Neural progenitor cell (in vitro differentiated cells): ENCODE data around the gene DCUN1D1. TPM values are rescaled to one million over a fixed set of nuclear protein-coding genes. Genes with fewer than 3 reads are reported as not detected.

Experiments
- DNase-seq: peaks from one replicate; pipeline ENCODE4 v3.0.0-alpha.2; 2016; ENCODE audit warnings: low spot score
- H2AFZ ChIP-seq: fragments of 200-600 bp; sonication (generic); replicated peaks from 2 replicates; pipeline ENCODE4 v1.6.1; 2016; ENCODE audit warnings: antibody characterized with exemption
- H3F3A ChIP-seq: fragments of 200-600 bp; sonication (generic); 2 replicates; pipeline ENCODE4 v1.6.1; 2016; ENCODE audit warnings: antibody characterized with exemption, low read depth
- H3K27ac ChIP-seq: fragments of 200-600 bp; sonication (generic); 2 replicates; pipeline ENCODE4 v1.5.1; 2016; ENCODE audit warnings: mild to moderate bottlenecking
- H3K27me3 ChIP-seq: fragments of 200-600 bp; sonication (generic); 2 replicates; pipeline ENCODE4 v1.6.1; 2016; ENCODE audit warnings: mild to moderate bottlenecking, moderate library complexity
- H3K36me3 ChIP-seq: fragments of 200-600 bp; sonication (generic); 2 replicates; pipeline ENCODE4 v1.5.1; 2016
- H3K4me1 ChIP-seq: fragments of 200-600 bp; sonication (generic); 2 replicates; pipeline ENCODE4 v1.6.1; 2016; ENCODE audit warnings: mixed run types
- H3K4me2 ChIP-seq: fragments of 200-600 bp; sonication (generic); 2 replicates; pipeline ENCODE4 v1.6.1; 2016
- H3K4me3 ChIP-seq: fragments of 200-600 bp; sonication (generic); 2 replicates; pipeline ENCODE4 v1.5.1; 2016
- H3K79me2 ChIP-seq: fragments of 200-600 bp; sonication (generic); 2 replicates; pipeline ENCODE4 v1.6.1; 2016; ENCODE audit warnings: low read depth
- H3K9ac ChIP-seq: fragments of 200-600 bp; sonication (generic); 2 replicates; pipeline ENCODE4 v1.6.1; 2016
- H3K9me3 ChIP-seq: fragments of 200-600 bp; sonication (generic); 2 replicates; pipeline ENCODE4 v1.5.1; 2016; ENCODE audit warnings: low read depth
- H4K20me1 ChIP-seq: fragments of 200-600 bp; sonication (generic); 2 replicates; pipeline ENCODE4 v1.6.1; 2016; ENCODE audit warnings: low read depth
- H3K27ac Mint-ChIP-seq: 3 replicates; pipeline ENCODE4 v1.8.0; 2021; ENCODE audit warnings: mixed read lengths
- H3K27me3 Mint-ChIP-seq: 2 replicates; pipeline ENCODE4 v1.8.0; 2022; ENCODE audit warnings: low read depth, mild to moderate bottlenecking, inconsistent platforms, moderate library complexity, mixed read lengths; ENCODE audit not compliant: insufficient read depth
- H3K36me3 Mint-ChIP-seq: 3 replicates; pipeline ENCODE4 v1.8.0; 2021; ENCODE audit warnings: mixed read lengths
- H3K4me1 Mint-ChIP-seq: 3 replicates; pipeline ENCODE4 v1.8.0; 2021; ENCODE audit warnings: mixed read lengths
- H3K4me3 Mint-ChIP-seq: 3 replicates; pipeline ENCODE4 v1.8.0; 2021; ENCODE audit warnings: mild to moderate bottlenecking, moderate library complexity, mixed read lengths
- H3K9me3 Mint-ChIP-seq: 3 replicates; pipeline ENCODE4 v1.8.0; 2020; ENCODE audit warnings: mixed read lengths
- CTCF ChIP-seq: fragments of 200-600 bp; sonication (generic); IDR thresholded peaks from 2 replicates; pipeline ENCODE4 v1.5.1; 2017; ENCODE audit warnings: antibody characterized with exemption, mild to moderate bottlenecking
- EZH2 ChIP-seq: fragments of 200-600 bp; sonication (generic); IDR thresholded peaks from 2 replicates; pipeline ENCODE4 v1.6.1; 2017; ENCODE audit warnings: antibody characterized with exemption, mild to moderate bottlenecking, moderate library complexity
- EZH2phosphoT487 ChIP-seq: fragments of 200-600 bp; sonication (generic); IDR thresholded peaks from 2 replicates; pipeline ENCODE4 v1.6.1; 2017; ENCODE audit warnings: antibody characterized with exemption
- total RNA-seq: library from RNA; depleted of rRNA; stranded (reverse); fragments of >200 nt; gene quantifications from 2 replicates; pipeline ENCODE4 v1.2.3, GENCODE V29; 2015; ENCODE audit warnings: low replicate concordance

Gene DCUN1D1
- total RNA-seq, 1 donor from 2014 or later: 63.6 TPM

DNA sequence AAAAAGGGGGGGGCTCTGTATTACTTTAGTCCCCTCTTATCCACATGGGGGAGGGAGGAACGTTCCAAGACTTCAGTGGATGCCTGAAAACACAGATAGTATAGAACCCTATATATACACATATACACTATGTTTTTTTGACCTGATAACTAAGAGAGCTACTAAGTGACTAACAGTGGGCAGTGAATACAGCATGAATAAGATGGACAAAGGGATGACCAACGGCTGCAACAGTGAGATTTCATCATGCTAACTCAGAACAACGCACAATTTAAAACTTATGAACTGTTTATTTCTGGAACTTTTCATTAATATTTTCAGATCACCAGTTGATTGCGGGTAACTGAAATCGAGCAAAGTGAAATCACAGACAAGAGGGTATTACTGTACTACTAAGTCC lies 7.3 kb downstream of the DCUN1D1 start:
- Histone ChIP-seq H3K79me2 (peaks cover 100% of the 10 kb centered on the region), H3K27me3 (no peaks in the 10 kb centered on the region), H3K9ac (no peak overlapping the region), H3K27ac (no peak overlapping the region), H3K4me1 (peaks cover 12% of the 10 kb centered on the region), H3K4me2 (no peak overlapping the region), H2AFZ (no peak overlapping the region), H3K4me3 (no peak overlapping the region), H3K36me3 (no peaks in the 10 kb centered on the region), H3K9me3 (no peaks in the 10 kb centered on the region), H4K20me1 (peaks cover 88% of the 10 kb centered on the region), H3F3A (peaks cover 7% of the 10 kb centered on the region)
- no peak overlapping the region for H3K27ac Mint-ChIP-seq
- TF ChIP-seq EZH2phosphoT487: no peak
- no peak for TF ChIP-seq CTCF
- no peak for TF ChIP-seq EZH2
- DNase-seq: no peak
- peaks cover 8% of the 10 kb centered on the region for H3K36me3 Mint-ChIP-seq
- peaks cover 17% of the 10 kb centered on the region for H3K4me1 Mint-ChIP-seq
- no peaks in the 10 kb centered on the region for H3K27me3 Mint-ChIP-seq
- no peak overlapping the region for H3K4me3 Mint-ChIP-seq
- no peaks in the 10 kb centered on the region for H3K9me3 Mint-ChIP-seq

GRCh38 chr3:182972387-182972786 lies 8.0 kb downstream of the DCUN1D1 start:
- H3K4me2 ChIP-seq: no peak overlapping the region
- peaks cover 11% of the 10 kb centered on the region for H3K4me1 ChIP-seq
- H3K27ac ChIP-seq: no peak overlapping the region
- H3K4me1 Mint-ChIP-seq: peaks cover 18% of the 10 kb centered on the region
- H3K79me2 ChIP-seq: peaks cover 100% of the 10 kb centered on the region
- no peak overlapping the region for H3K9ac ChIP-seq
- TF ChIP-seq CTCF: no peak
- no peak for TF ChIP-seq EZH2phosphoT487
- no peak for TF ChIP-seq EZH2
- no peaks in the 10 kb centered on the region for H3K27me3 ChIP-seq
- H3K27me3 Mint-ChIP-seq: no peaks in the 10 kb centered on the region
- peaks cover 8% of the 10 kb centered on the region for H3K36me3 Mint-ChIP-seq
- H3K27ac Mint-ChIP-seq: no peak overlapping the region
- H3K9me3 ChIP-seq: no peaks in the 10 kb centered on the region
- H3F3A ChIP-seq: peaks cover 7% of the 10 kb centered on the region
- H3K36me3 ChIP-seq: no peaks in the 10 kb centered on the region
- H3K9me3 Mint-ChIP-seq: no peaks in the 10 kb centered on the region
- no peak overlapping the region for H3K4me3 Mint-ChIP-seq
- peaks cover 89% of the 10 kb centered on the region for H4K20me1 ChIP-seq
- no peak for DNase-seq
- H2AFZ ChIP-seq: no peak overlapping the region
- no peak overlapping the region for H3K4me3 ChIP-seq

- Histone ChIP-seq H2AFZ (no peak overlapping the region), H3K27ac (no peak overlapping the region), H3K4me3 (no peak overlapping the region), H4K20me1 (peaks cover 88% of the 10 kb centered on the region), H3K27me3 (no peaks in the 10 kb centered on the region), H3K9ac (no peak overlapping the region), H3K79me2 (peaks cover 99% of the 10 kb centered on the region), H3K36me3 (no peaks in the 10 kb centered on the region), H3F3A (peaks cover 7% of the 10 kb centered on the region), H3K9me3 (no peaks in the 10 kb centered on the region), H3K4me1 (peaks cover 11% of the 10 kb centered on the region), H3K4me2 (no peak overlapping the region)
- Mint-ChIP-seq H3K36me3 (peaks cover 8% of the 10 kb centered on the region), H3K9me3 (no peaks in the 10 kb centered on the region), H3K4me3 (no peak overlapping the region), H3K27ac (no peak overlapping the region), H3K4me1 (peaks cover 19% of the 10 kb centered on the region), H3K27me3 (no peaks in the 10 kb centered on the region)
- no peak for DNase-seq
- TF ChIP-seq EZH2phosphoT487: no peak
- no peak for TF ChIP-seq EZH2
- no peak for TF ChIP-seq CTCF
Observed at GRCh38 chr3:182971637-182972036, 8.7 kb downstream of the DCUN1D1 start.
